GM19468 (cell line): ENCODE measurements around the gene LOXHD1.

ENCODE experiments used
- ATAC-seq: cut with Tn5 transposase; IDR thresholded peaks from one replicate; pipeline ENCODE4 v1.9.1; 2021; ENCODE audit warnings: mild to moderate bottlenecking, moderate library complexity, moderate number of reproducible peaks; ENCODE audit not compliant: unreplicated experiment; ENCODE audit errors: extremely low read depth

The LOXHD1 gene

GRCh38 chr18:46460754-46461153 lies 196.3 kb downstream of the LOXHD1 start:
- no peak for ATAC-seq

- no peak for ATAC-seq
These were observed 197.1 kb downstream of the LOXHD1 start for GRCh38 chr18:46459789-46460455.

- ATAC-seq: no peak
These were observed 198.5 kb downstream of the LOXHD1 start for GRCh38 chr18:46458472-46458871.

GRCh38 chr18:46456691-46457090 lies 200.3 kb downstream of the LOXHD1 start:
- ATAC-seq: no peak

- ATAC-seq: no peak
These were observed 204.2 kb downstream of the LOXHD1 start for GRCh38 chr18:46452820-46453219.

- no peak for ATAC-seq
These were observed 207.5 kb downstream of the LOXHD1 start for GRCh38 chr18:46449499-46449898.

GRCh38 chr18:46449033-46449432 lies 208.0 kb downstream of the LOXHD1 start:
- no peak for ATAC-seq

GRCh38 chr18:46448347-46448746 lies 208.7 kb downstream of the LOXHD1 start:
- ATAC-seq: no peak

- no peak for ATAC-seq
These were observed 209.2 kb downstream of the LOXHD1 start for GRCh38 chr18:46447792-46448191.

GRCh38 chr18:46447323-46447722 lies 209.7 kb downstream of the LOXHD1 start:
- ATAC-seq: no peak

- ATAC-seq: no peak
These were observed 211.3 kb downstream of the LOXHD1 start for GRCh38 chr18:46445522-46446313.

GRCh38 chr18:46439037-46439436 lies 218.0 kb downstream of the LOXHD1 start:
- no peak for ATAC-seq

- ATAC-seq: no peak
These were observed 220.0 kb downstream of the LOXHD1 start for GRCh38 chr18:46437061-46437460.

GRCh38 chr18:46436621-46437020 lies 220.4 kb downstream of the LOXHD1 start:
- ATAC-seq: no peak

GRCh38 chr18:46435031-46435430 lies 222.0 kb downstream of the LOXHD1 start:
- ATAC-seq: no peak

- ATAC-seq: no peak
These were observed 222.4 kb downstream of the LOXHD1 start for GRCh38 chr18:46434629-46435028.

GRCh38 chr18:46433121-46433826 lies 223.7 kb downstream of the LOXHD1 start:
- ATAC-seq: no peak

- ATAC-seq: no peak
These were observed 225.4 kb downstream of the LOXHD1 start for GRCh38 chr18:46431522-46432171.

GRCh38 chr18:46429649-46430224 lies 227.3 kb downstream of the LOXHD1 start:
- ATAC-seq: no peak

- ATAC-seq: no peak
These were observed 227.9 kb downstream of the LOXHD1 start for GRCh38 chr18:46429130-46429529.
